IMR-90 (cell line): ENCODE results near the gene EPO. TPM values are rescaled to one million over a fixed set of nuclear protein-coding genes. Genes with fewer than 3 reads are reported as not detected.

Experiments used
- ATAC-seq: fragments of 200-7000 bp; cut with Tn5 transposase; 2 replicates; pipeline ENCODE4 v1.9.1; 2020; ENCODE audit warnings: low read depth, mild to moderate bottlenecking, moderate library complexity
- BruUV-seq: library from RNA; stranded (reverse); fragments of 400-500 nt; replicated peaks from 2 replicates; lab custom pipeline; 2021; lab: Mats Ljungman, UMichigan
- CTCF ChIA-PET: fragments of 300-600 bp; formaldehyde crosslinking; extraction: SDS; loops from one replicate; lab custom pipeline; 2021; ENCODE audit warnings: antibody characterized with exemption; lab: Yijun Ruan, JAX
- POLR2A ChIA-PET: fragments of 300-600 bp; sonication (Branson Sonifier 250); formaldehyde crosslinking; loops from one replicate; lab custom pipeline; 2022; ENCODE audit warnings: antibody characterized with exemption; ENCODE audit not compliant: unreplicated experiment; lab: Charles Lee
- DNase-seq: peaks from one replicate; pipeline ENCODE4 v3.0.0; 2013
- H2AFZ ChIP-seq: replicated peaks from 2 replicates; pipeline ENCODE3; 2013; ENCODE audit warnings: low read length, mild to moderate bottlenecking; ENCODE audit not compliant: poor library complexity
- H2AK5ac ChIP-seq: 2 replicates; pipeline ENCODE4 v1.6.1; 2013; ENCODE audit warnings: low read depth, low read length, inconsistent platforms
- H2AK9ac ChIP-seq: replicated peaks from 2 replicates; pipeline ENCODE3; 2013; ENCODE audit warnings: mild to moderate bottlenecking, low read depth, low read length, moderate library complexity; ENCODE audit not compliant: poor library complexity
- H2BK120ac ChIP-seq: 2 replicates; pipeline ENCODE4 v1.6.1; 2013; ENCODE audit warnings: low read depth, low read length, inconsistent platforms
- H2BK15ac ChIP-seq: 3 replicates; pipeline ENCODE4 v1.6.1; 2013; ENCODE audit warnings: low read depth, low read length, inconsistent platforms
- H2BK20ac ChIP-seq: 2 replicates; pipeline ENCODE4 v1.6.1; 2013; ENCODE audit warnings: low read depth, mild to moderate bottlenecking, inconsistent platforms, low read length, moderate library complexity
- H2BK5ac ChIP-seq: 2 replicates; pipeline ENCODE4 v1.6.1; 2013; ENCODE audit warnings: mild to moderate bottlenecking, low read depth, low read length, inconsistent platforms; ENCODE audit not compliant: poor library complexity, severe bottlenecking
- H3K14ac ChIP-seq: replicated peaks from 2 replicates; pipeline ENCODE4 v1.6.1; 2013; ENCODE audit warnings: low read depth, low read length, inconsistent platforms
- H3K18ac ChIP-seq: 2 replicates; pipeline ENCODE4 v1.6.1; 2013; ENCODE audit warnings: low read depth, low read length, control low read depth
- H3K23ac ChIP-seq: 2 replicates; pipeline ENCODE4 v1.6.1; 2013; ENCODE audit warnings: low read depth, low read length, inconsistent platforms
- H3K27ac ChIP-seq: 2 replicates; pipeline ENCODE4 v1.5.1; 2013; ENCODE audit warnings: mild to moderate bottlenecking, control low read depth, low read length; ENCODE audit not compliant: insufficient read depth
- H3K27me3 ChIP-seq: 2 replicates; pipeline ENCODE4 v1.6.1; 2013; ENCODE audit warnings: low read length; ENCODE audit not compliant: control insufficient read depth, insufficient read depth
- H3K36me3 ChIP-seq: 2 replicates; pipeline ENCODE4 v1.6.1; 2013; ENCODE audit warnings: low read length, mixed read lengths; ENCODE audit not compliant: control insufficient read depth, insufficient read depth
- H3K4ac ChIP-seq: 2 replicates; pipeline ENCODE4 v1.6.1; 2013; ENCODE audit warnings: low read depth, low read length, inconsistent platforms
- H3K4me1 ChIP-seq: 2 replicates; pipeline ENCODE4 v1.6.1; 2013; ENCODE audit warnings: low read length, mixed read lengths; ENCODE audit not compliant: control insufficient read depth, insufficient read depth
- H3K4me2 ChIP-seq: 2 replicates; pipeline ENCODE4 v1.6.1; 2013; ENCODE audit warnings: low read depth, mild to moderate bottlenecking, control low read depth, low read length, moderate library complexity
- H3K4me3 ChIP-seq: 2 replicates; pipeline ENCODE4 v1.5.1; 2013; ENCODE audit warnings: low read depth, mild to moderate bottlenecking, control low read depth, low read length, moderate library complexity; ENCODE audit not compliant: insufficient read depth
- H3K56ac ChIP-seq: 2 replicates; pipeline ENCODE4 v1.6.1; 2013; ENCODE audit warnings: low read length, inconsistent platforms; ENCODE audit not compliant: insufficient read depth; ENCODE audit errors: extremely low read depth
- H3K79me1 ChIP-seq, 2 experiments: 2 replicates each; pipeline ENCODE4 v1.6.1; 2013; ENCODE audit warnings: low read length in 2 of 2, inconsistent platforms in 1 of 2, low read depth in 1 of 2
- H3K9ac ChIP-seq: 2 replicates; pipeline ENCODE4 v1.6.1; 2013; ENCODE audit warnings: low read depth, low read length, control low read depth
- H3K9me1 ChIP-seq: 2 replicates; pipeline ENCODE4 v1.6.1; 2013; ENCODE audit warnings: low read length, inconsistent platforms; ENCODE audit not compliant: insufficient read depth
- H3K9me3 ChIP-seq: 2 replicates; pipeline ENCODE4 v1.6.1; 2013; ENCODE audit warnings: low read length; ENCODE audit not compliant: control insufficient read depth, insufficient read depth
- H4K20me1 ChIP-seq: 2 replicates; pipeline ENCODE4 v1.6.1; 2013; ENCODE audit warnings: low read length, inconsistent platforms; ENCODE audit not compliant: insufficient read depth
- H4K5ac ChIP-seq: 2 replicates; pipeline ENCODE4 v1.6.1; 2013; ENCODE audit warnings: mild to moderate bottlenecking, low read depth, low read length, control low read depth
- H4K8ac ChIP-seq, 2 experiments: 2 replicates each; pipeline ENCODE4 v1.6.1; 2013; ENCODE audit warnings: low read depth in 2 of 2, low read length in 2 of 2, control low read depth in 1 of 2, inconsistent platforms in 1 of 2
- H4K91ac ChIP-seq: 2 replicates; pipeline ENCODE4 v1.6.1; 2013; ENCODE audit warnings: low read depth, low read length, inconsistent platforms; ENCODE audit not compliant: insufficient read depth
- BHLHE40 ChIP-seq: fragments of 150-350 bp; IDR thresholded peaks from 2 replicates; pipeline ENCODE4 v1.6.1; 2016; ENCODE audit warnings: mild to moderate bottlenecking, low read depth, low read length
- CEBPB ChIP-seq: IDR thresholded peaks from 2 replicates; pipeline ENCODE4 v1.6.1; 2012; ENCODE audit warnings: low read depth, low read length, improper control_type of control experiment
- CHD1 ChIP-seq: IDR thresholded peaks from 2 replicates; pipeline ENCODE4 v1.6.1; 2012; ENCODE audit warnings: low read depth, low read length, improper control_type of control experiment
- CTCF ChIP-seq: conservative IDR thresholded peaks from 2 replicates; pipeline ENCODE4 v1.5.1; 2012; ENCODE audit warnings: mild to moderate bottlenecking, low read depth, low read length, improper control_type of control experiment
- FOS ChIP-seq: fragments of 150-350 bp; IDR thresholded peaks from 2 replicates; pipeline ENCODE4 v1.6.1; 2016; ENCODE audit warnings: low read depth, low read length
- MAFK ChIP-seq: IDR thresholded peaks from 2 replicates; pipeline ENCODE4 v1.6.1; 2012; ENCODE audit warnings: low read depth, low read length, improper control_type of control experiment
- MAZ ChIP-seq: IDR thresholded peaks from 2 replicates; pipeline ENCODE4 v1.6.1; 2012; ENCODE audit warnings: low read depth, mild to moderate bottlenecking, low read length, improper control_type of control experiment, moderate library complexity, borderline replicate concordance
- MXI1 ChIP-seq: IDR thresholded peaks from 2 replicates; pipeline ENCODE4 v1.6.1; 2012; ENCODE audit warnings: low read depth, mild to moderate bottlenecking, low read length, moderate library complexity, borderline replicate concordance
- NFE2L2 ChIP-seq: fragments of 150-350 bp; IDR thresholded peaks from 2 replicates; pipeline ENCODE4 v1.6.1; 2016; ENCODE audit warnings: low read depth, mild to moderate bottlenecking, low read length
- POLR2A ChIP-seq: IDR thresholded peaks from 2 replicates; pipeline ENCODE4 v1.6.1; 2012; ENCODE audit warnings: mild to moderate bottlenecking, low read depth, low read length
- RAD21 ChIP-seq: IDR thresholded peaks from 2 replicates; pipeline ENCODE4 v1.6.1; 2012; ENCODE audit warnings: low read length, improper control_type of control experiment
- RCOR1 ChIP-seq: IDR thresholded peaks from 2 replicates; pipeline ENCODE4 v1.6.1; 2012; ENCODE audit warnings: mild to moderate bottlenecking, low read length, improper control_type of control experiment; ENCODE audit not compliant: insufficient replicate concordance
- RFX5 ChIP-seq: IDR thresholded peaks from 2 replicates; pipeline ENCODE4 v1.8.0; 2012; ENCODE audit warnings: low read depth, mild to moderate bottlenecking, low read length, moderate library complexity
- SMC3 ChIP-seq: fragments of 150-350 bp; IDR thresholded peaks from 2 replicates; pipeline ENCODE4 v1.6.1; 2016; ENCODE audit warnings: low read depth, mild to moderate bottlenecking, antibody characterized with exemption, low read length, moderate library complexity
- USF2 ChIP-seq: fragments of 150-350 bp; IDR thresholded peaks from 2 replicates; pipeline ENCODE4 v1.6.1; 2017; ENCODE audit warnings: mild to moderate bottlenecking, antibody characterized with exemption, low read length, low read depth
- WGBS, 2 experiments: methylation state at CpG; one replicate each; pipeline versions ENCODE4 v1.1.5 to v1.1.7; 2013; ENCODE audit warnings: missing lambda C conversion rate in 2 of 2; ENCODE audit not compliant: insufficient read length in 1 of 2; ENCODE audit errors: extremely low coverage in 2 of 2; 5-methylcytosine and 5-hydroxymethylcytosine counted together
- dilution Hi-C: fragments of 300-500 bp; cut with HindIII; formaldehyde crosslinking; loops from one replicate; pipeline ENCODE4 v1.14.3; 2018; ENCODE audit warnings: low sequenced_read_pairs; ENCODE audit not compliant: unreplicated experiment
- in situ Hi-C: fragments of 300-500 bp; cut with MboI; formaldehyde crosslinking; loops from 3 replicates; pipeline ENCODE4 v1.14.3; 2019; ENCODE audit warnings: low sequenced_read_pairs, inconsistent platforms, mixed read lengths
- intact Hi-C: fragments of 100-400 bp; cut with micrococcal nuclease; formaldehyde crosslinking; loops from 2 replicates; pipeline ENCODE4 v1.10.0; 2022
- polyA plus RNA-seq, 3 experiments: library from polyadenylated mRNA; depleted of rRNA; stranded (reverse); fragments of >200 nt; gene quantifications; 2 replicates each; pipeline ENCODE4 v1.2.3, GENCODE V29; 2012; ENCODE audit warnings: low replicate concordance in 1 of 3
- total RNA-seq: library from RNA; depleted of rRNA; stranded (reverse); fragments of >200 nt; gene quantifications from 2 replicates; pipeline ENCODE4 v1.2.3, GENCODE V29; 2012

EPO gene
- total and polyA plus RNA-seq, 2 of the 4 experiments (the other 2 are of a cell fraction), result not detected

DNA sequence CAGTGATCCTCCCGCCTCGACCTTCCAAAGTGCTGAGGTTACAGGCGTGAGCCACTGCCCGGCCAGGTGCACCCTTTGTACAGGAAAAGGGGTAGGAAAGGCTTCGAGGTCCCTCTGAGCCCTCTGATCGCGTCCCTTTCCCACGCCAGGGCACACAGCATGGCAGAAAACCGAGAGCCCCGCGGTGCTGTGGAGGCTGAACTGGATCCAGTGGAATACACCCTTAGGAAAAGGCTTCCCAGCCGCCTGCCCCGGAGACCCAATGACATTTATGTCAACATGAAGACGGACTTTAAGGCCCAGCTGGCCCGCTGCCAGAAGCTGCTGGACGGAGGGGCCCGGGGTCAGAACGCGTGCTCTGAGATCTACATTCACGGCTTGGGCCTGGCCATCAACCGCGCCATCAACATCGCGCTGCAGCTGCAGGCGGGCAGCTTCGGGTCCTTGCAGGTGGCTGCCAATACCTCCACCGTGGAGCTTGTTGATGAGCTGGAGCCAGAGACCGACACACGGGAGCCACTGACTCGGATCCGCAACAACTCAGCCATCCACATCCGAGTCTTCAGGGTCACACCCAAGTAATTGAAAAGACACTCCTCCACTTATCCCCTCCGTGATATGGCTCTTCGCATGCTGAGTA, 13.5 kb upstream of the EPO start:
- Histone ChIP-seq H4K5ac (no peak overlapping the region), H3K23ac (peak overlapping the region; percentile 73; the same call in 1 of the 2 replicates), H3K18ac (no peak overlapping the region), H2AFZ (peak overlapping the region; percentile 100), H2BK5ac (no peak overlapping the region), H3K9me3 (no peaks in the 10 kb centered on the region), H3K4me2 (peak overlapping the region; percentile 95), H3K14ac (peak overlapping the region; percentile 14; the same call in 1 of the 2 replicates), H2AK5ac (peak overlapping the region; percentile 17), H2BK15ac (no peak overlapping the region), H4K20me1 (no peaks in the 10 kb centered on the region; the same call in 1 of the 2 replicates), H3K56ac (no peak overlapping the region), H2BK120ac (no peak overlapping the region), H3K9me1 (no peaks in the 10 kb centered on the region), H3K27ac (peak overlapping the region; percentile 83), H3K27me3 (no peaks in the 10 kb centered on the region), H4K91ac (no peak overlapping the region), H2AK9ac (peak overlapping the region; percentile 89), H3K4ac (peak overlapping the region; percentile 49; the same call in 1 of the 2 replicates), H3K36me3 (no peaks in the 10 kb centered on the region), H3K4me3 (peak overlapping the region; percentile 85), H4K8ac (peak overlapping the region; percentile 61 to 71; a peak in 2 of 4 replicates), H3K9ac (peak overlapping the region; percentile 89), H3K79me1 (peaks cover 13 to 23% of the 10 kb centered on the region in 2 experiments), H3K4me1 (peaks cover 4% of the 10 kb centered on the region; the same call in 1 of the 2 replicates), H2BK20ac (no peak overlapping the region)
- intact Hi-C loops (no loop called here), in situ Hi-C loops (loop anchor here (5.0 to 25.0 kb wide), 3 partner anchors 118 to 356 kb away; partner anchors contain the start of gene EPHB4), dilution Hi-C loops (no loop called here)
- BruUV-seq, result TSS peak; percentile 73
- ChIA-PET POLR2A (no interaction called here), CTCF (interaction anchor here (0.9 to 2.4 kb wide), 2 partner anchors 98 to 119 kb away, joined by 4 to 12 read pairs; no protein-coding TSS in a partner anchor)
- WGBS, 2 experiments, result 12% methylated on average over 23 of the region's 34 CpGs; no CpG with 5 or more reads in 1 of the 2 experiments
- no peak for ATAC-seq
- DNase-seq, result no peak
- TF ChIP-seq RCOR1 (no peak), CTCF (no peak), MXI1 (no peak), POLR2A (no peak), BHLHE40 (no peak), SMC3 (no peak), MAFK (no peak), FOS (no peak), CHD1 (no peak), USF2 (no peak), CEBPB (no peak), RAD21 (no peak), RFX5 (no peak), MAZ (no peak), NFE2L2 (no peak)
